ENCODE data around the gene TECPR2.

The TECPR2 gene

DNA sequence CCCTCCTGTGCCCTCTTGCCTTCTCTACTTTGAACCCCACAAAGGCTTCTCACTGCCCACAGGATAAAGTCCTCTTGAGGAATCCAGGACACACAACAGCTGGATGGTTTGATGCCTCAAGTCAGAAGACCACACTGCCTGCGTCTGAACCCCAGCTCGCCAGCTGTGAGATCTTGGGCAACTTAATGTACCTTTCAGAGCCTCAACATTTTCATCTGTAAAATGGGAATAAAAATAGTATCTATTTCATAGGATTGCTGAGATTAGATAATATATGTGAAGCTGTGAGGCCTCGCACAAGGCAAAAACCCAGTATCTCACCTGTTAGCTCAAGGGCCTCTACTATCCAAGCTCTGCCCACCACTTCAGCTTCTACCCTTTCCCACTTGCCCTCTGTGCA, 2.4 kb upstream of the TECPR2 start:
- no peak for DNase-seq (ENCODE audit: low read depth)
- H3K4me3 ChIP-seq (ENCODE audit: low read depth, low read length), result no peak overlapping the region
- TF ChIP-seq, protein P1, sequence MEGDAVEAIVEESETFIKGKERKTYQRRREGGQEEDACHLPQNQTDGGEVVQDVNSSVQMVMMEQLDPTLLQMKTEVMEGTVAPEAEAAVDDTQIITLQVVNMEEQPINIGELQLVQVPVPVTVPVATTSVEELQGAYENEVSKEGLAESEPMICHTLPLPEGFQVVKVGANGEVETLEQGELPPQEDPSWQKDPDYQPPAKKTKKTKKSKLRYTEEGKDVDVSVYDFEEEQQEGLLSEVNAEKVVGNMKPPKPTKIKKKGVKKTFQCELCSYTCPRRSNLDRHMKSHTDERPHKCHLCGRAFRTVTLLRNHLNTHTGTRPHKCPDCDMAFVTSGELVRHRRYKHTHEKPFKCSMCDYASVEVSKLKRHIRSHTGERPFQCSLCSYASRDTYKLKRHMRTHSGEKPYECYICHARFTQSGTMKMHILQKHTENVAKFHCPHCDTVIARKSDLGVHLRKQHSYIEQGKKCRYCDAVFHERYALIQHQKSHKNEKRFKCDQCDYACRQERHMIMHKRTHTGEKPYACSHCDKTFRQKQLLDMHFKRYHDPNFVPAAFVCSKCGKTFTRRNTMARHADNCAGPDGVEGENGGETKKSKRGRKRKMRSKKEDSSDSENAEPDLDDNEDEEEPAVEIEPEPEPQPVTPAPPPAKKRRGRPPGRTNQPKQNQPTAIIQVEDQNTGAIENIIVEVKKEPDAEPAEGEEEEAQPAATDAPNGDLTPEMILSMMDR (IDR thresholded peaks at IDR 0.05; ENCODE audit: control insufficient read depth, extremely low read depth, insufficient read depth), result no peak

DNA sequence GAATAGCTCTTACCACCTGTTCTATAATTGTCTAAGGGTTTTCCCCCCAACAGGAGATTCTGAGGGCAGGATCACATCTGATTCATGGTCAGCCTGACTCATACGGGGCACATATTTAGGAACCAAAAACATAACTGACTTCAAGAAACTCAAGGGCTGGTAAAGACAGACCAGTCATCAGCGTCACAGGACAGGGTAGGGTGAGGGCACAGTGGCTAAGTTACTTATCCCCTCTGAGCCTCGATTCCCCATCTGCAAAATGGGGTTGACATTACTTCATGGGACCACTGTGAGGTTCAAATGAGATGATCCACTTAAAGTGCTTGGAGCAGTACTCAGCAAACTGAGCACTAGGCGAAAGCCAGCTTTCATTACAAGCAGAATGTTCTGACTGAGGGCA, 657 bp upstream of the TECPR2 start:
- TF ChIP-seq, protein P1 (IDR thresholded peaks at IDR 0.05; ENCODE audit: control insufficient read depth, extremely low read depth, insufficient read depth), result no peak
- DNase-seq (ENCODE audit: low read depth), result no peak
- peak overlapping the region; percentile 74 for H3K4me3 ChIP-seq (ENCODE audit: low read depth, low read length)

DNA sequence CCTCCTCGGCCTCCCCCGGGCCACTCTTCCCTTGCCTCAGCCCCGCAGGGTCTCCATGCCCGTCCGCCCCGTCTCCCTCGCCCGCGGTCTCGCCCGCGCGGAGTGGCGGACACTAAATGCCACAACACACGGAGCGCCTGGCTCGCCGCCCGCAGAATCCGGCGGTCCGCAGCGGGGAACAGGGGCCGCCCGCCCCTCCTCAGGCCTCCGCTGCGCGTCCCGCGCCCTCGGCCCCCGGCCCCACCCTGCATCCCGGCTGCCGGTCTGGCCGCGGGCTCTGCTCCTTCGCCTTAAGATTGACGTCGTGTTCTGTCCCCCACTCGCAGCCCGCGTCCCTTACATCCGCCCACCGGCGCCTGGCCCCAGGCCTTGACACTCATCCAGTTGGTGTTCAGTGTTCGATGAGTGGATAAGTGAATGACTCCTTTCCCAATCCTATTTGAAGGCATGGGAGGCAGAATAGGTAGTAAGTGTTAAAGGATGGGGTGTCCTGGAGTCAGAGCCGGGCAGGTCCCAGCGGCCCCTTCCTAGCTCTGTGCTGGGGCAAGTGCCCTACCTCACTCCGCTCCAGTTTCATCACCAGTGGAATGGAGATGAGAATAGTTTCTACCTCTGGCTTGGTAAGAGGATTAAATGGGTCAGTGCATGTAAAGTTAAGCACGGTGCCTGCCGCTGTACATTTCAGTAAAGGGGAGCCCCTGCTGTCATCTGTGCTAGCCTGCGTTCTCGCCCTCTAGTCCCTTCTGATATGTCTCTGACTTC, 622 bp downstream of the TECPR2 start:
- H3K4me3 ChIP-seq (ENCODE audit: low read depth, low read length), result peak overlapping the region; percentile 74
- TF ChIP-seq, protein P1 (IDR thresholded peaks at IDR 0.05; ENCODE audit: control insufficient read depth, extremely low read depth, insufficient read depth), result no peak
- no peak for DNase-seq (ENCODE audit: low read depth)

DNA sequence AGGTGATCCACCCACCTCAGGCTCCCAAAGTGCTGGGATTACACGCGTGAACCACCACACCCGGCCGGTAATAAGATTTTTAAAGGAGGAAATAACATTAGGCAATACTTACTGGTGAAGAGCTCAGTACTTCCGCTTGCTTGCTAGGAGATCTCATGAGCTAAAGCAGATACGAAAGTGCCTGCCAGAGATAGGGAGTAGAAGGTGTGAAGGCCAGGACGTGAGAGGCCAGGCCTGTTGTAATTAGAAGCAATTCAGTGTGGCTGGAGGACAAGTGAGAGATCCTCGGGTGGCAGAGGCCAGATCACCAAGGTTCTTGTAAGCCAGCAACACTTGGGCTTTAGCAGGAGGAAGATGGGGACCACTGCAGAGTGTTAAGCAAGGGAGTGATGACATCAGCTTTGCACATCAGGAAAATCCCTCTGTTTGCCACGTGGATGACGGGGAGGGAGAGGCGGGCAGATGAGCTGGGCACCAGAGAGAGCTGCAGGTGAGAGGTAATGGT, 7.6 kb downstream of the TECPR2 start:
- no peak overlapping the region for H3K4me3 ChIP-seq (ENCODE audit: low read depth, low read length)
- DNase-seq (ENCODE audit: low read depth), result no peak
- TF ChIP-seq, protein P1 (IDR thresholded peaks at IDR 0.05; ENCODE audit: control insufficient read depth, extremely low read depth, insufficient read depth), result no peak

DNA sequence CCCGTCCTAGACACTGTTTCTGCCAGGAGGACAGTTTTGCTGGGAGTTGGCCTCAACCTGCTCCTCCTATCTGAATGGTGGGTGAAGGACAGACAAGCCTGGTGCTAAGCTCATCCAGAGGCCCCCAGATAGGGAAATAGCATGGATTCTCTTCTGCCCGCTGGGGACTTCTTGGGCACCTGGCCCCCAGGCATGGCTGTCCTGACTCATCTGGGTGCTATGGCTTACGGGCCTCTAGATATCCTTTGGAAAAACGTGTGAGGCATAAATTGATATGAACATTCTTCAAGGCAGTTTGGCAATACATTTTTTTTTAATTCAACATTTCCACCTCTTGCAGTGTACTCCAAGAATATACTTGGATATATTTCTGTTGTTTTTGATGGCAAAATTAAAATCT, 8.6 kb downstream of the TECPR2 start:
- no peak for DNase-seq (ENCODE audit: low read depth)
- TF ChIP-seq, protein P1 (IDR thresholded peaks at IDR 0.05; ENCODE audit: control insufficient read depth, extremely low read depth, insufficient read depth), result no peak
- H3K4me3 ChIP-seq (ENCODE audit: low read depth, low read length), result no peak overlapping the region

DNA sequence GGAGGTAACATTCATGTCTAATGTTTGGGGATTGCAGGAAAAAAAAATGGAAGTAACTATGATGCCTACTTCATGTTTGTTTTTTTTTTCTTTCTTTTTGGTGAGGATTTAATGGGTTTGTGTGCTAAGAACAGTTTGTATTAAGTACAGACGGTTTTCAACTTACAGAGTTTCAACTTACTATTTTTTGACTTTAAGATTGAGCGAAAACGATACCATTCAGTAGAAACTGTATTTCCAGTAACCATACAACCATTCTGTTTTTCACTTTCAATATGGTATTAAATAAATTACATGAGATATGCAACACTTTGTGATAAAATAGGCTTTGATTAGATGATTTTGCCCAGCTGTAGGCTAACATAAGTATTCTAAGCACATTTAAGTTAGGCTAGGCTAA, 10.4 kb downstream of the TECPR2 start:
- no peak for DNase-seq (ENCODE audit: low read depth)
- H3K4me3 ChIP-seq (ENCODE audit: low read depth, low read length), result no peak overlapping the region
- TF ChIP-seq, protein P1 (IDR thresholded peaks at IDR 0.05; ENCODE audit: control insufficient read depth, extremely low read depth, insufficient read depth), result no peak

DNA sequence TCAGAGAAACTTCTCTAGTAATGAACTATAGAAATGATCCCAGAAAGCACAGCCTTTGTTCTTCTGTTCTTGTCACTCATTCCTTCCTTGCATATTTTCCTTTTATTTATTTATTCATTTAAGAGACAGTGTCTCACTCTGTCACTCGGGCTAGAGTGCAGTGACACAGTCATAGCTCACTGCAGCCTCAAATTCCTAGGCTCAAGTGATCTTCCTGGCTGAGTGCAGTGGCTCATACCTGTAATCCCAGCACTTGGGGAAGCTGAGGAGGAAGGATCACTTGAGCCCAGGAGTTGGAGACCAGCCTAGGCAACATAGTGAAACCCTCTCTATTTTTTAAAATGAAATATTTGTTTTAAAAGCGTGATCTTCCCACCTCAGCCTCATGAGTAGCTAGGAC, 11.5 kb downstream of the TECPR2 start:
- DNase-seq (ENCODE audit: low read depth), result no peak
- H3K4me3 ChIP-seq (ENCODE audit: low read depth, low read length), result no peak overlapping the region
- TF ChIP-seq, protein P1 (IDR thresholded peaks at IDR 0.05; ENCODE audit: control insufficient read depth, extremely low read depth, insufficient read depth), result no peak

Measured in LNCaP clone FGC (cell line).